Brain microvascular endothelial cell (primary cell): ENCODE results near the gene TEX10.

Source experiments
- DNase-seq: peaks from one replicate; pipeline ENCODE4 v3.0.0-alpha.2; 2020
- H3K27ac ChIP-seq: fragments of 250-450 bp; sonication (Bioruptor Pico); 2 replicates; pipeline ENCODE4 v1.5.1; 2020; ENCODE audit warnings: mild to moderate bottlenecking, moderate library complexity
- H3K27me3 ChIP-seq: fragments of 250-450 bp; sonication (Bioruptor Pico); replicated peaks from 2 replicates; pipeline ENCODE4 v1.5.1; 2020; ENCODE audit warnings: mild to moderate bottlenecking
- H3K36me3 ChIP-seq: fragments of 250-450 bp; sonication (Bioruptor Pico); replicated peaks from 2 replicates; pipeline ENCODE4 v1.5.1; 2020; ENCODE audit warnings: mild to moderate bottlenecking
- H3K4me3 ChIP-seq: 2 replicates; pipeline ENCODE4 v1.5.1; 2011; ENCODE audit warnings: low read depth, mild to moderate bottlenecking, control low read depth, low read length, moderate library complexity
- CTCF ChIP-seq: IDR thresholded peaks from 2 replicates; pipeline ENCODE4 v1.5.1; 2011; ENCODE audit warnings: low read depth, mild to moderate bottlenecking, moderate library complexity, low read length, control low read depth, inconsistent platforms; ENCODE audit errors: missing control alignments
- in situ Hi-C: cut with HindIII; loops from 2 replicates; pipeline ENCODE4 v1.10.0; 2017; ENCODE audit warnings: low sequenced_read_pairs, low pct_ligation_motif_present

TEX10 gene

GRCh38 chr9:100298378-100298777 is 54.4 kb downstream of the TEX10 start:
- Histone ChIP-seq H3K36me3 (peaks cover 28% of the 10 kb centered on the region), H3K27ac (no peak overlapping the region), H3K27me3 (no peaks in the 10 kb centered on the region), H3K4me3 (no peak overlapping the region)
- TF ChIP-seq CTCF, result no peak
- DNase-seq, result no peak
- in situ Hi-C loops, result no loop called here

GRCh38 chr9:100296407-100296806 is 56.3 kb downstream of the TEX10 start:
- no peak for DNase-seq
- peaks cover 32% of the 10 kb centered on the region for H3K36me3 ChIP-seq
- H3K27ac ChIP-seq, result no peak overlapping the region
- TF ChIP-seq CTCF, result no peak
- no peak overlapping the region for H3K4me3 ChIP-seq
- in situ Hi-C loops, result no loop called here
- no peaks in the 10 kb centered on the region for H3K27me3 ChIP-seq

- TF ChIP-seq CTCF, result no peak
- Histone ChIP-seq H3K27me3 (no peaks in the 10 kb centered on the region), H3K27ac (no peak overlapping the region), H3K4me3 (no peak overlapping the region), H3K36me3 (peaks cover 35% of the 10 kb centered on the region)
- in situ Hi-C loops, result no loop called here
- no peak for DNase-seq
Observed at GRCh38 chr9:100295240-100295639, 57.5 kb downstream of the TEX10 start.

- TF ChIP-seq CTCF, result no peak
Observed at GRCh38 chr9:100294806-100295205, 57.9 kb downstream of the TEX10 start.

GRCh38 chr9:100294341-100294740 is 58.4 kb downstream of the TEX10 start:
- Histone ChIP-seq H3K27ac (no peak overlapping the region), H3K27me3 (no peaks in the 10 kb centered on the region), H3K36me3 (peaks cover 35% of the 10 kb centered on the region), H3K4me3 (no peak overlapping the region)
- TF ChIP-seq CTCF, result no peak
- no peak for DNase-seq
- in situ Hi-C loops, result no loop called here

More at GRCh38 chr9:100294806-100295205, 57.9 kb downstream of the TEX10 start:
- no peak overlapping the region for H3K4me3 ChIP-seq
- H3K27me3 ChIP-seq, result no peaks in the 10 kb centered on the region
- in situ Hi-C loops, result no loop called here
- peaks cover 35% of the 10 kb centered on the region for H3K36me3 ChIP-seq
- no peak for DNase-seq
- no peak overlapping the region for H3K27ac ChIP-seq

- no peak for TF ChIP-seq CTCF
- in situ Hi-C loops, result no loop called here
- Histone ChIP-seq H3K36me3 (peaks cover 26% of the 10 kb centered on the region), H3K27me3 (no peaks in the 10 kb centered on the region), H3K4me3 (no peak overlapping the region), H3K27ac (no peak overlapping the region)
- no peak for DNase-seq
Observed at GRCh38 chr9:100292414-100292813, 60.3 kb downstream of the TEX10 start.
